Parathyroid adenoma (tissue), 2 donors: Measurements from ENCODE around the gene AP4E1.

Experiments
- H2AFZ ChIP-seq: fragments of 300-600 bp; sonication (generic); one replicate; pipeline ENCODE4 v1.7.0; 2017; ENCODE audit warnings: antibody characterized with exemption, mild to moderate bottlenecking
- H3K27ac ChIP-seq: fragments of 300-600 bp; sonication (generic); one replicate; pipeline ENCODE4 v1.7.0; 2017
- H3K27me3 ChIP-seq: fragments of 300-600 bp; sonication (generic); one replicate; pipeline ENCODE4 v1.7.0; 2017; ENCODE audit warnings: low read length; ENCODE audit not compliant: control insufficient read depth, insufficient read depth
- H3K36me3 ChIP-seq: fragments of 300-600 bp; sonication (generic); one replicate; pipeline ENCODE4 v1.7.0; 2017; ENCODE audit warnings: low read length; ENCODE audit not compliant: control insufficient read depth, insufficient read depth
- H3K4me1 ChIP-seq: fragments of 300-600 bp; sonication (generic); one replicate; pipeline ENCODE4 v1.7.0; 2017; ENCODE audit warnings: control low read depth
- H3K4me2 ChIP-seq: fragments of 300-600 bp; sonication (generic); one replicate; pipeline ENCODE4 v1.7.0; 2017; ENCODE audit warnings: low read length
- H3K4me3 ChIP-seq: fragments of 300-600 bp; sonication (generic); one replicate; pipeline ENCODE4 v1.7.0; 2017; ENCODE audit warnings: low read depth, low read length
- H3K79me2 ChIP-seq: fragments of 300-600 bp; sonication (generic); one replicate; pipeline ENCODE4 v1.7.0; 2017; ENCODE audit warnings: control low read depth
- H3K9ac ChIP-seq: fragments of 300-600 bp; sonication (generic); one replicate; pipeline ENCODE4 v1.7.0; 2017; ENCODE audit warnings: mild to moderate bottlenecking
- H3K9me3 ChIP-seq: fragments of 300-600 bp; sonication (generic); one replicate; pipeline ENCODE4 v1.7.0; 2017; ENCODE audit warnings: low read length; ENCODE audit not compliant: control insufficient read depth
- CTCF ChIP-seq: fragments of 300-600 bp; sonication (generic); IDR thresholded peaks from one replicate; pipeline ENCODE4 v1.7.0; 2017; ENCODE audit warnings: antibody characterized with exemption, mild to moderate bottlenecking
- donor health status: primary hyperparathyroidism.

The AP4E1 gene

DNA sequence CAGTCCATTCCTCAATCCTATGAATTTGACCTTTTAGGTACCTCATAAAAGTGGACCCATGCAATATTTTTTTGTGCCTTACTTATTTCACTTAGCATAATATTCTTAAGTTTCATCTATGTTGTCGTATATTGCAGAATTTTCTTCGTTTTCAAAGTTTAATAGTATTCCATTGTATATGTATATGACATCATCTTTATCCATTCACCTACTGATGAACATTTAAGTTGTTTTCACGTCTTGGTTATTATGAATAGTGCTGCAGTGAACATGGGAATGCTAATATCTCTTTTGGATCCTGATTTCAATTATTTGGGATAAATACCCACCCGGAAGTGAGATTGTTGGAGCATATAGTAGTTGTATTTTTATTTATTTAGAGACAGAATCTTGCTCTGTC lies 65.1 kb downstream of the AP4E1 start:
- no peaks in the 10 kb centered on the region for H3K36me3 ChIP-seq
- no peaks in the 10 kb centered on the region for H3K4me1 ChIP-seq
- no peak for TF ChIP-seq CTCF
- no peak overlapping the region for H3K4me3 ChIP-seq
- H3K79me2 ChIP-seq, result no peaks in the 10 kb centered on the region
- no peak overlapping the region for H2AFZ ChIP-seq
- H3K4me2 ChIP-seq, result no peak overlapping the region
- H3K27ac ChIP-seq, result no peak overlapping the region
- no peak overlapping the region for H3K9ac ChIP-seq
- H3K9me3 ChIP-seq, result no peaks in the 10 kb centered on the region
- H3K27me3 ChIP-seq, result no peaks in the 10 kb centered on the region

DNA sequence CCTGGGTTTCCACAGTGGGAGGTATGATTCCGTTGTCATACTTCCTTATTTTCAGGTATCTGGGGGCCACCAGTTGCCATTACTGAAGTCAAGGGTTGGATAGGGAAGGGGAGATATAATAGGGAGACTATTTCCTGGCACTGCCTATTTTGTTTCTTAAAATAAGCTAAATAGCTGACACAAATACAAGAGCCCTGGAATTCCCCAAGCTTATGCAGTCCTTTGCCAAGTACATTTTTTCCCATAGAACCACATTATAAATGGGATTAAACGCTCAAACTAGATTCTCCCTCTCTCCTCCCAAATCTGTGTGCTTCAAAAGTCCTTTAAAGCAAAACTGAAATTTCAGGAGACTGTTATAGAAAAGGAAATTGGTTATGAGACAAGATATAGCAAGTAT lies 68.7 kb downstream of the AP4E1 start:
- Histone ChIP-seq H3K79me2 (no peaks in the 10 kb centered on the region), H3K4me2 (no peak overlapping the region), H3K27ac (no peak overlapping the region), H3K36me3 (no peaks in the 10 kb centered on the region), H3K4me1 (no peaks in the 10 kb centered on the region), H3K9me3 (no peaks in the 10 kb centered on the region), H3K27me3 (no peaks in the 10 kb centered on the region), H3K9ac (no peak overlapping the region), H2AFZ (no peak overlapping the region), H3K4me3 (no peak overlapping the region)
- TF ChIP-seq CTCF, result no peak

- Histone ChIP-seq H3K27me3 (no peaks in the 10 kb centered on the region), H2AFZ (no peak overlapping the region), H3K9ac (no peak overlapping the region), H3K4me3 (no peak overlapping the region), H3K36me3 (no peaks in the 10 kb centered on the region), H3K4me2 (no peak overlapping the region), H3K27ac (no peak overlapping the region), H3K4me1 (no peaks in the 10 kb centered on the region), H3K9me3 (no peaks in the 10 kb centered on the region), H3K79me2 (no peaks in the 10 kb centered on the region)
- TF ChIP-seq CTCF, result no peak
These were observed 70.1 kb downstream of the AP4E1 start for GRCh38 chr15:50978580-50978979.

- no peak overlapping the region for H3K4me2 ChIP-seq
- no peak overlapping the region for H3K27ac ChIP-seq
- no peak overlapping the region for H3K4me3 ChIP-seq
- no peak for TF ChIP-seq CTCF
- no peaks in the 10 kb centered on the region for H3K79me2 ChIP-seq
- H3K36me3 ChIP-seq, result no peaks in the 10 kb centered on the region
- no peaks in the 10 kb centered on the region for H3K9me3 ChIP-seq
- H3K27me3 ChIP-seq, result no peaks in the 10 kb centered on the region
- no peak overlapping the region for H3K9ac ChIP-seq
- no peak overlapping the region for H2AFZ ChIP-seq
- no peaks in the 10 kb centered on the region for H3K4me1 ChIP-seq
These were observed 70.6 kb downstream of the AP4E1 start for GRCh38 chr15:50979041-50979440.

- no peak overlapping the region for H3K9ac ChIP-seq
- H2AFZ ChIP-seq, result no peak overlapping the region
- TF ChIP-seq CTCF, result no peak
- H3K27me3 ChIP-seq, result no peaks in the 10 kb centered on the region
- no peak overlapping the region for H3K27ac ChIP-seq
- no peaks in the 10 kb centered on the region for H3K9me3 ChIP-seq
- H3K4me1 ChIP-seq, result no peaks in the 10 kb centered on the region
- H3K79me2 ChIP-seq, result no peaks in the 10 kb centered on the region
- no peak overlapping the region for H3K4me3 ChIP-seq
- no peak overlapping the region for H3K4me2 ChIP-seq
- no peaks in the 10 kb centered on the region for H3K36me3 ChIP-seq
These were observed 85.1 kb downstream of the AP4E1 start for GRCh38 chr15:50993598-50993997.
